Activated naive CD4-positive, alpha-beta T cell treated with anti-CD3 and anti-CD28 coated beads, Interleukin-2, amount 50 U/mL, for 72 hours (primary cell): ENCODE data around the gene CHGA. TPM values are rescaled to one million over a fixed set of nuclear protein-coding genes. Genes with fewer than 3 reads are reported as not detected.
A peak's percentile ranks its signal among the peaks of the same experiment; 100 is the strongest.

Experiments used
- ATAC-seq, 2 donors: fragments of 150-1000 bp; cut with Tn5 transposase; 2 replicates each; pipeline ENCODE4 v1.10.0; 2021; ENCODE audit warnings: mild to moderate bottlenecking in 2 of 2, moderate library complexity in 2 of 2
- DNase-seq, 2 donors: peaks; one replicate each; pipeline ENCODE4 v3.0.0; 2021 to 2022; ENCODE audit warnings: low spot score in 2 of 2
- H3K27ac Mint-ChIP-seq, 2 donors: one replicate each; pipeline ENCODE4 v1.8.0; 2022; ENCODE audit warnings: mild to moderate bottlenecking in 2 of 2, mixed read lengths in 2 of 2
- H3K36me3 Mint-ChIP-seq, 2 donors: one replicate each; pipeline ENCODE4 v1.8.0; 2022; ENCODE audit warnings: mixed read lengths in 2 of 2
- H3K9me3 Mint-ChIP-seq, 2 donors: one replicate each; pipeline ENCODE4 v1.8.0; 2022; ENCODE audit warnings: mixed read lengths in 2 of 2
- total RNA-seq, 2 donors: library from RNA; stranded (reverse); gene quantifications; one replicate each; pipeline ENCODE4 v1.2.3, GENCODE V29; 2022

CHGA gene
- total RNA-seq, 2 donors from 2014 or later: not detected

GRCh38 chr14:92897922-92898565, 24.9 kb upstream of the CHGA start:
- peak; percentile 95 to 97 for ATAC-seq
- Mint-ChIP-seq H3K27ac (peak overlapping the region in 1 of 2 donors; percentile 75), H3K36me3 (peaks cover 10 to 11% of the 10 kb centered on the region in 2 donors), H3K9me3 (peaks cover 10 to 12% of the 10 kb centered on the region in 2 donors)
- peak in 1 of 2 donors; percentile 32 for DNase-seq

- no peak for DNase-seq
- H3K27ac Mint-ChIP-seq: peak overlapping the region in 1 of 2 donors; percentile 75
- peaks cover 5% of the 10 kb centered on the region in 2 donors for H3K36me3 Mint-ChIP-seq
- H3K9me3 Mint-ChIP-seq: peaks cover 6 to 8% of the 10 kb centered on the region in 2 donors
- peak in 1 of 2 donors; percentile 14 for ATAC-seq
Measured at GRCh38 chr14:92898566-92899131, 24.3 kb upstream of the CHGA start.

DNA sequence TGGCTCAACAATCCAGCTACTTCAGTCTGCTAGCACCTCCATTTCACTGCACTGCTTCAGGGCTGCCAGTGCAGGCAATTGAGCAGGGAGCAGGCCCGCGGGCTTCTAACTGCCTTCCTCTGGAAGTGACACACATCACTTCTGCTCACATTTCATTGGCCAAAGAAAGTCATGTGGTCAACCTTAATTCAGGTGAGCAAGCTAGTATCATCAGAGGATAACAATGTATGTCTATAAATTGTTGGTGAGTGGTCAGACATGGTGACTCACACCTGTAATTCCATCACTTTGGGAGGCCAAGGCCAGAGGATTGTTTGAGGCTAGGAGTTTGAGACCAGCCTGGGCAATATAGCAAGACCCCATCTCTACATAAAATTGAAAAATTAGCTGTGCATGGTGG, 22.3 kb upstream of the CHGA start:
- DNase-seq (no peak), ATAC-seq (no peak)
- no peaks in the 10 kb centered on the region for H3K36me3 Mint-ChIP-seq
- H3K27ac Mint-ChIP-seq: peak overlapping the region in 1 of 2 donors; percentile 49
- H3K9me3 Mint-ChIP-seq: no peaks in the 10 kb centered on the region

- DNase-seq: no peak
- Mint-ChIP-seq H3K9me3 (no peaks in the 10 kb centered on the region), H3K36me3 (no peaks in the 10 kb centered on the region), H3K27ac (peak overlapping the region in 1 of 2 donors; percentile 76)
- no peak for ATAC-seq
Measured at GRCh38 chr14:92902191-92902590, 20.8 kb upstream of the CHGA start.

GRCh38 chr14:92902726-92903125, 20.2 kb upstream of the CHGA start:
- H3K27ac Mint-ChIP-seq: peak overlapping the region; percentile 75 to 76

GRCh38 chr14:92903359-92903758, 19.6 kb upstream of the CHGA start:
- ATAC-seq (peak; percentile 46 to 64), DNase-seq (no peak)
- Mint-ChIP-seq H3K36me3 (no peaks in the 10 kb centered on the region), H3K27ac (peak overlapping the region in 1 of 2 donors; percentile 76), H3K9me3 (no peaks in the 10 kb centered on the region)

More at GRCh38 chr14:92902726-92903125, 20.2 kb upstream of the CHGA start:
- Mint-ChIP-seq H3K36me3 (no peaks in the 10 kb centered on the region), H3K9me3 (no peaks in the 10 kb centered on the region)
- ATAC-seq: no peak
- no peak for DNase-seq

- DNase-seq (no peak), ATAC-seq (no peak)
- H3K36me3 Mint-ChIP-seq: no peaks in the 10 kb centered on the region
- no peak overlapping the region for H3K27ac Mint-ChIP-seq
- H3K9me3 Mint-ChIP-seq: no peaks in the 10 kb centered on the region
Measured at GRCh38 chr14:92905667-92906066, 17.3 kb upstream of the CHGA start.

DNA sequence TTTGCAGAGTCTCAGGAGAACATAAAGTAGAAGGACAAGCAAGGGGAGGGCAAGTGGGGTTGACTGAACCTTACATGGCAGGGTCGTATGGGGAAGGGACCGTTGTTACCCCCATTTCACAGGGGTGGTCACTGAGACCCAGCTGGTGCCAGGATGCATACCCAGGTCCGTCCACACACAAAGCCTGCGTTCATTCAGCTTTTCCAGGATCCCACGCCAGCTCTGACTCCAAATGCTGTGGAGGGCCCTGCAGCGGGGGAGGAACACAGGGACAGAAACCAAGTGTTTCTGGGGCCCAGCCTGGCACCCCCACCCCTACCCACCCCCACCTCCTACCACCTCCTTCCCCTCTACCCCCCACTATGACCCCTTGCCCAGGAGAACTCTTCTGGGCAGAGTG, 16.5 kb upstream of the CHGA start:
- Mint-ChIP-seq H3K36me3 (no peaks in the 10 kb centered on the region), H3K27ac (no peak overlapping the region), H3K9me3 (no peaks in the 10 kb centered on the region)
- ATAC-seq: no peak
- DNase-seq: no peak

DNA sequence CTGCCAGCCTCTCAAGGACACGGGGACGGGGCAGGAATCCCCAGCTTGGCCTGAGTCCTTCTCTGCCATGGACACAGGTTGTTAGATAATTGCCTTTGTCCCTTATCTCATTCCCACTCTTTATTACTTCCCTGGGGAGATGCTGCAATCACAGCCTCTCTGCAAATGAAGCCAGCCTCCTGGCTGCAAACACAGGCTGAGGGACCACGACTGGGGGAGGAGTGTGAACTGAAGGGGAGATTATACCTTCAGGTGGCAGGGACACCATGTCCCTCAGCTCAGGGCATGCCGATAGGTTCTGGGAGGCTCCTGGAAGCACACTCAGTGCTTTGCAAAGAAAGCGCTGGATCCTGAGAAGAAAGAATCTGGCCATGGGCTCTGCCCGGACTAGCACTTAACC, 16.1 kb upstream of the CHGA start:
- Mint-ChIP-seq H3K9me3 (no peaks in the 10 kb centered on the region), H3K27ac (no peak overlapping the region), H3K36me3 (no peaks in the 10 kb centered on the region)
- ATAC-seq (no peak), DNase-seq (no peak)

- Mint-ChIP-seq H3K9me3 (no peaks in the 10 kb centered on the region), H3K27ac (no peak overlapping the region), H3K36me3 (no peaks in the 10 kb centered on the region)
- no peak for ATAC-seq
- no peak for DNase-seq
Measured at GRCh38 chr14:92907316-92907911, 15.5 kb upstream of the CHGA start.

- Mint-ChIP-seq H3K36me3 (no peaks in the 10 kb centered on the region), H3K27ac (no peak overlapping the region), H3K9me3 (peaks cover 0 to 3% of the 10 kb centered on the region in 2 donors)
- DNase-seq (peak in 1 of 2 donors; percentile 54), ATAC-seq (peak in 1 of 2 donors; percentile 32)
Measured at GRCh38 chr14:92914087-92914656, 8.8 kb upstream of the CHGA start.

GRCh38 chr14:92916201-92916600, 6.7 kb upstream of the CHGA start:
- ATAC-seq: no peak
- peaks cover 0 to 6% of the 10 kb centered on the region in 2 donors for H3K9me3 Mint-ChIP-seq
- no peak for DNase-seq
- H3K36me3 Mint-ChIP-seq: no peaks in the 10 kb centered on the region
- no peak overlapping the region for H3K27ac Mint-ChIP-seq

GRCh38 chr14:92917041-92917940, 5.7 kb upstream of the CHGA start:
- DNase-seq (no peak), ATAC-seq (no peak)
- peaks cover 0 to 12% of the 10 kb centered on the region in 2 donors for H3K9me3 Mint-ChIP-seq
- no peak overlapping the region for H3K27ac Mint-ChIP-seq
- peaks cover 0 to 6% of the 10 kb centered on the region in 2 donors for H3K36me3 Mint-ChIP-seq

- H3K36me3 Mint-ChIP-seq: peaks cover 0 to 10% of the 10 kb centered on the region in 2 donors
- H3K9me3 Mint-ChIP-seq: peaks cover 0 to 16% of the 10 kb centered on the region in 2 donors
- no peak overlapping the region for H3K27ac Mint-ChIP-seq
- DNase-seq (no peak), ATAC-seq (no peak)
Measured at GRCh38 chr14:92917956-92918355, 5.0 kb upstream of the CHGA start.

- Mint-ChIP-seq H3K36me3 (peaks cover 0 to 10% of the 10 kb centered on the region in 2 donors), H3K9me3 (peaks cover 0 to 13% of the 10 kb centered on the region in 2 donors), H3K27ac (no peak overlapping the region)
- ATAC-seq: no peak
- DNase-seq: no peak
Measured at GRCh38 chr14:92920001-92920400, 2.9 kb upstream of the CHGA start.

DNA sequence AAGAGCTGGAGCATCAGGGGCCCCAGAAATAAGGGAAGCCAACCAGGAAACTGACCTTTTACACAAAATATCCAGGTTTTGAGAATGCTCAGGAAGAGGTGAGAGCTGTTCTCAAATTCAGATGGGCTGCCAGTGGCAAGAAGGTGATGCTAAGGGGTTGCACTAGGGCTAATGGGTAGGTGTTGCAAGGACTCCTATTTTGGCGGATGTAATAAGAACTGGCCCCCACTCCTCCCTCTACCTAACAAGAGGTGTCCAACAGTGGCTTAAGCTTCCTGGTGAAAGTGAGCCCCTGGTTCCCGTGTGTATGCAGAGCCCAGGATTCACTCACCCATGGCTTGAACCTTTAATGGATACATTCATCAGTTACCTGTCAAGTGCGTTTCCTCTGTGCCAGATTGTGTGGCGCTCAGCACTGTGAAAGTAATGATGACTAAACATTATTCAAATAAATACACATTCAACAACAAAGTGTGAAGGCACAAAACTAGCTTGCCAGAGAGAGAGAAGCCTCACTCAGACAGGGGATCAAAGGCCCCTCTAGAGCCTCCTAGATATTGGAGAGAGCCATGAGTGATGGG, 705 bp upstream of the CHGA start:
- no peak overlapping the region for H3K27ac Mint-ChIP-seq
- peaks cover 0 to 10% of the 10 kb centered on the region in 2 donors for H3K36me3 Mint-ChIP-seq
- H3K9me3 Mint-ChIP-seq: peaks cover 0 to 13% of the 10 kb centered on the region in 2 donors
- DNase-seq (no peak), ATAC-seq (no peak)
